Cardiac fibroblast (primary cell): ENCODE data around the gene CCR7.

Source experiments
- DNase-seq, 2 donors: peaks; one replicate each; pipeline versions ENCODE4 v3.0.0 to v3.0.0-alpha.2; 2010; ENCODE audit warnings: low read depth in 2 of 2
- H3K4me3 ChIP-seq, 2 donors: replicated peaks in 1 of 2; 1 replicate in 1 of 2; 2 replicates in 1 of 2; pipeline ENCODE4 v1.5.1; 2011; ENCODE audit warnings: low read depth in 2 of 2, low read length in 2 of 2, mild to moderate bottlenecking in 2 of 2, moderate library complexity in 1 of 2
- TF ChIP-seq, protein P1 (sequence below): IDR thresholded peaks from one replicate; pipeline ENCODE4 v1.5.1; 2011; ENCODE audit warnings: low read depth, mild to moderate bottlenecking, low read length, inconsistent platforms

CCR7 gene

DNA sequence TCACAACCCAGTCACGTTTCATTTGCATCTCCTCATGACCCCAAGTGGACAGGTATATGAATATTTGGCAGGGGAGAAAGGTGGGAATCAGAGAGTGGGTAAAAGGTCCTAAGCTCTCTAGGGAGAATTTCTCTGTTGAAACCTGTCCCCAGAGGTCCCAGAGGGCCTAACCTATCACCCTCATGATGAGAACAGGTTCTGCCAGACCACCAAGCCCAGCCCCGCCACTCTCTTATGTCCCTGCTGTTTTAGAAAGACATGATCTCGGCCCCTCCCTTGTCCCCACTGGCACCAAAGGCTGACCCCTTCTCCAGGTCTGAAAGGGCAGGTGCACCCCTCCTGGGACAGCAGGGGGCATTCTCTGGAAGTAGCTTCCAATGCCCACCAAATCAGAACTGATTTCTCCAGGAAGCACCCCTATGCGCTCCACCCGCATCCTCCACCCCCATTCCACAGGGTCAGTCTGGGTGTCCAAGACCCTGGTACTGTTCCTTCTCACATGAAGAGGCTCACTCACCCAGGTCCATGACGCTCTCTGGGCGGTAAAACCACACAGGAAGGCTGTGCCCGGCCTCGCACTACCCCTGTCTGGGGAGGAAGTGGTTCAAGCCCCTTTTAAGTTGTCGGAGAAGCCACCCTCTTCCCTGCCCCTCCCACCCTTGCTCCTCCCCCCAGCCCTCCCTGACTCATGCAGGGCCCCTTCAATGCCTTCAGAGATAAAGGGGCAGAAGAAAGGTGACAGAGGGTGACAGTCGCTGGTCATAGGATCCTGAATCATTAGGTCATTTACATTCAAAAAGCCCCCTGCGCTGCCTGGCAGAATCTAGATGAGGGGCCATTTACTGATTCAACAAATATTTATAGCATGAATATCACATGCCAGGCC is at the start of gene CCR7:
CCR7 (minus strand) TSS at position 590 of the 886 bp plus-strand sequence; CDS start at position 527, 63 bp downstream.
- no peak for DNase-seq
- no peak within 1 kb of the TSS for H3K4me3 ChIP-seq
- TF ChIP-seq, protein P1, sequence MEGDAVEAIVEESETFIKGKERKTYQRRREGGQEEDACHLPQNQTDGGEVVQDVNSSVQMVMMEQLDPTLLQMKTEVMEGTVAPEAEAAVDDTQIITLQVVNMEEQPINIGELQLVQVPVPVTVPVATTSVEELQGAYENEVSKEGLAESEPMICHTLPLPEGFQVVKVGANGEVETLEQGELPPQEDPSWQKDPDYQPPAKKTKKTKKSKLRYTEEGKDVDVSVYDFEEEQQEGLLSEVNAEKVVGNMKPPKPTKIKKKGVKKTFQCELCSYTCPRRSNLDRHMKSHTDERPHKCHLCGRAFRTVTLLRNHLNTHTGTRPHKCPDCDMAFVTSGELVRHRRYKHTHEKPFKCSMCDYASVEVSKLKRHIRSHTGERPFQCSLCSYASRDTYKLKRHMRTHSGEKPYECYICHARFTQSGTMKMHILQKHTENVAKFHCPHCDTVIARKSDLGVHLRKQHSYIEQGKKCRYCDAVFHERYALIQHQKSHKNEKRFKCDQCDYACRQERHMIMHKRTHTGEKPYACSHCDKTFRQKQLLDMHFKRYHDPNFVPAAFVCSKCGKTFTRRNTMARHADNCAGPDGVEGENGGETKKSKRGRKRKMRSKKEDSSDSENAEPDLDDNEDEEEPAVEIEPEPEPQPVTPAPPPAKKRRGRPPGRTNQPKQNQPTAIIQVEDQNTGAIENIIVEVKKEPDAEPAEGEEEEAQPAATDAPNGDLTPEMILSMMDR: no peak

GRCh38 chr17:40614431-40615067 is 49.3 kb upstream of the CCR7 start:
- TF ChIP-seq, protein P1: no peak
- DNase-seq: no peak
- H3K4me3 ChIP-seq: no peak overlapping the region

DNA sequence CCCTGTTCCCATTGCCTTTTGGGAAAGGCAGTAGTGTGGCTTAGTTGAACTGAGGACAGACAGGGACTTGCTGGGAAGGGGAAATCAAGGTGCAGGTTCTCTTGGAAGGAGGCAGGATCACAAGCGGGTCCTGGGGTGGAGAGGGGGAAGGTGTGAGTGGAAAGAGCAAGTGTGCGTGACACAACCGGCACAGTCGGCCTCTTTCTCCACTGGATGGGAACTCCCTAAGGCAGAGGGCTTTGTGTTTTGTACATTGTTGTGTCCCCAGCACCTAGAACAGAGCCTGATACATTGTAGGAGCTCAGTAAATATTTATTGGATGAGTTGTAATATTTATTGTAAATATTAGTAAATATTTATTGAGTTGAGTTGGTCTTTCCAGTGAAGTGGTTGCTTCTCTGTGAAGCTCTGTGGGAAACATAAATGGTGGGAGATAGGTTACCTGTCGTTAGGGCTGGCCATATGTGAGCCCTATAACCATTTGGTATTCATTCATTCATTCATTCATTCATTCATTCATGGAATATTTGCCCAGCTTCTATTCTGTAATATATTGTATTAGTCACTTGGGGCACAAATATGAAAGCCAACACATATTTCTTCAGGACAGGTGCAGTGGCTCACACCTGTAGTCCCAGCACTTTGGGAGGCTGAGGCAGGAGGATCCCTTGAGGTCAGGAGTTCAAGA is 48.3 kb upstream of the CCR7 start:
- H3K4me3 ChIP-seq: no peak overlapping the region
- no peak for DNase-seq

GRCh38 chr17:40612599-40613244 is 47.5 kb upstream of the CCR7 start:
- TF ChIP-seq, protein P1: no peak
- DNase-seq: no peak
- H3K4me3 ChIP-seq: no peak overlapping the region

More for the DNA sequence above, 48.3 kb upstream of the CCR7 start:
- TF ChIP-seq, protein P1: no peak

GRCh38 chr17:40611840-40612474 is 46.7 kb upstream of the CCR7 start:
- no peak for DNase-seq
- TF ChIP-seq, protein P1: no peak
- no peak overlapping the region for H3K4me3 ChIP-seq

DNA sequence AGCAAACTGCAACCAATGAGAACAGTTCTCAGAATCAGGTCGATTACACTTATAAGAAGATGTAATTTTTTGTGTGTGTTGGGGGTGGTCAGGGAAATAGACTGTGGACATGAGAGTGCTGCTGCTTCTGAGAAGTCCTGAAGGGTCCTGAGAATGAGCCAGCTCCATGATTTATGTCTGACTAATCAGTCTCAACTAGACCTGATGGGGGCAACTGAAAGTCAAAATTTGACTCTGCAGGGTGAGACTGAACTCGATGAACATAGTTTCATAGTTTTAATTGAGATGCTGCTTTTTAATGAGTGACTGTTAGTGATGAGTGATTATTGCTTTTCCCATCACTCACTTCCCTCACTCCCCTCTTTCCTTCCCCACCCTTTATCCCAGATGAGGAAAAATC is 45.1 kb upstream of the CCR7 start:
- no peak overlapping the region for H3K4me3 ChIP-seq
- TF ChIP-seq, protein P1: no peak
- no peak for DNase-seq
